ENCODE data around the gene PATL2. TPM values are rescaled to one million over a fixed set of nuclear protein-coding genes. Genes with fewer than 3 reads are reported as not detected.
"Not testable (repeated sequence)": the region's sequence is repeated elsewhere in the genome, so short reads cannot be mapped to it uniquely, and the experiment has no call there.

Gene PATL2
- total RNA-seq, 2 experiments from 2014 or later: 17.2 to 38.4 TPM

DNA sequence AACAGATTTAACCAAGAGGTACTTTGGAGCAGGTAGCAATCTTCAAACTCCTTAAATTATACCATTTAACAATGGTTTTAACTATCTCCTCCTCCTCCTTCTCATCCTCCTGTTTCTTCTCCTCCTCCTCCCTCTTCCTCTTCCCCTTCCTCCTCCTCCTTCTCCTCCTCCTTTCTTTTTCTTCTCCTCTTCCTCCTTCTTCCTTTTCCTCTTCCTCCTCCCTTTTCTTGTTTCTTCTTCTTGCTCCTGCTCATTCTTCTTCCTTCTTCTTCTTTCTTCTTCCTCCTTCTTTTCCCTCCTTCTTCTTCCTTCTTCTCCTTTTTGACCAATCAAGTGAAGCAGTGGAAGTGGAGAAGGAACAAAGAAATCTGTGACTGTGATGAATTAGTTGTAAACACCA is 14.1 kb downstream of the PATL2 start:
- CTCF ChIA-PET: interaction anchor here (3.0 to 3.1 kb wide), 2 partner anchors 19 to 33 kb away, joined by 10 to 16 read pairs; partner anchors contain the start of gene SPG11
- no peak for DNase-seq
- Mint-ChIP-seq H3K9me3 (ENCODE audit: low read depth) (peaks cover under 1% of the 10 kb centered on the region), H3K27me3 (peaks cover 5% of the 10 kb centered on the region), H3K36me3 (peaks cover 21% of the 10 kb centered on the region), H3K4me1 (peaks cover 20% of the 10 kb centered on the region), H3K4me3 (no peak overlapping the region), H3K27ac (no peak overlapping the region)
- no peak for ATAC-seq

GRCh38 chr15:44695294-44695693 is 15.8 kb downstream of the PATL2 start:
- Mint-ChIP-seq H3K36me3 (peaks cover 8% of the 10 kb centered on the region), H3K4me1 (peaks cover 14% of the 10 kb centered on the region), H3K27ac (no peak overlapping the region), H3K9me3 (ENCODE audit: low read depth) (no peaks in the 10 kb centered on the region), H3K4me3 (no peak overlapping the region), H3K27me3 (peaks cover 5% of the 10 kb centered on the region)
- DNase-seq: no peak
- CTCF ChIA-PET: interaction anchor here (1.6 to 3.1 kb wide), 3 partner anchors 17 to 31 kb away, joined by 4 to 16 read pairs (median 10); partner anchors contain the start of gene SPG11
- no peak for ATAC-seq

DNA sequence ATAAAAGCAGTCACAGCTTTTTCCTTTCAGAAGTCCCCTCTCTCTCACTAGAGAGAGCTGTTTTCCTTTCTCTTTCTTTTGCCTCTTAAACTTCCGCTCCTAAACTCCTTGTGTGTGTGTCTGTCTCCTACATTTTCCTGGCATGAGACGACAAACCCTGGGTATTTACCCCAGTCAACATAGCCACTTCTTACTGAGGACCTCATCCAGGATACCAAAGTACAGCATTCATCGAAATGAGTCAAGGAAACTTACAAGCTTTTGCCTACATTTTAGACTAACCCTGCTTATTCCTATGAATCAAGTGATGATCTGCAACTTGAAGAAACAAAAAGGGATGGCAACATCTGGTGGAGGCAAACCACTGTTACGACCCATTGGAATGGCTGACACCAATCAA is 16.7 kb downstream of the PATL2 start:
- CTCF ChIA-PET: interaction anchor here (1.6 to 3.1 kb wide), 3 partner anchors 17 to 30 kb away, joined by 4 to 16 read pairs (median 10); partner anchors contain the start of gene SPG11
- no peak for DNase-seq
- Mint-ChIP-seq H3K36me3 (peaks cover 3% of the 10 kb centered on the region), H3K27ac (no peak overlapping the region), H3K27me3 (peaks cover 5% of the 10 kb centered on the region), H3K9me3 (ENCODE audit: low read depth) (no peaks in the 10 kb centered on the region), H3K4me3 (no peak overlapping the region), H3K4me1 (peaks cover 20% of the 10 kb centered on the region)
- no peak for ATAC-seq

DNA sequence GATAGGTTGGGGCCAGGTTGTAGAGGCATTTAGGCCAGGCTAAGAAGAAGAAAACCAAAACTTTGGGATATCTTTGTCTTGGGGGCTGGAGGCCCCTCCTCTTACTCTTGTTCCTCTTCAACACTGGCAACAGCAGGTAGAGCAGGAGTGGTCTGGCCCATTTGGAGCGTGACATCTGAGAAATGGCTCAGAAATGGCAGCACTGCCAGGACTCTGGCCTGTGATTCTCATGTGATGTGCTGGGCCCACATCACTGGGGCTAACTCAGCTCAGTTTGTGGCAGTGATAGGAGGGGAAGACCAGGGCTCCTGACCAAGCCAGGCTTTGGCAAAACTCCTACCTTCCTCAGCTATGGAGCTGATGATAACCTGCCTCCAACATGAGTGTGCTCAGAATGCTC is 18.5 kb downstream of the PATL2 start:
- Mint-ChIP-seq H3K4me3 (no peak overlapping the region), H3K9me3 (ENCODE audit: low read depth) (peaks cover 5% of the 10 kb centered on the region), H3K27me3 (peaks cover 2% of the 10 kb centered on the region), H3K36me3 (peaks cover 15% of the 10 kb centered on the region), H3K27ac (no peak overlapping the region), H3K4me1 (peaks cover 33% of the 10 kb centered on the region)
- ATAC-seq: no peak
- CTCF ChIA-PET: interaction anchor here (0.6 to 2.2 kb wide), 9 partner anchors 8 to 473 kb away, joined by 3 to 7 read pairs (median 3); no protein-coding TSS in a partner anchor
- DNase-seq: no peak

DNA sequence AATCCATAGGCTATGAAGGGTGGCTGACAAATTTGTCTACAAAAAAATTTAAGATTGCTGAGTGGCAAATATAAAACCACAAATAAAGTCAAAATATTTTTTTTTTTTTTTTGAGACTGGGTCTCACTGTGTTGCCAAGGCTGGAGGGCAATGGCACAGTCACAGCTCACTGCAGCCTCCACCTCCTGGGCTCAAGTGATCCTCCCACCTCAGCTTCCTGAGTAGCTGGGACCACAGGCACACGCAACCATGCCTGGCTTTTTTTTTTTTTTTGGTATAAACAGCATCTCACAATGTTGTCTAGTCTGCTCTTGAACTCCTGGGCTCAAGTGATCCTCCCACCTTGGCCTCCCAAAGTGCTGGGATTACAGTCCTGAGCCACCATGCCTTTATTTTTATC is 20.9 kb downstream of the PATL2 start:
- ATAC-seq (peak; percentile 80), DNase-seq (peak; percentile 76)
- CTCF ChIA-PET: interaction anchor here (0.7 to 2.2 kb wide), 9 partner anchors 9 to 67 kb away, joined by 3 to 8 read pairs (median 4); partner anchors contain the start of genes B2M and PATL2
- H3K9me3 Mint-ChIP-seq (ENCODE audit: low read depth); H3K27me3 Mint-ChIP-seq; H3K4me3 Mint-ChIP-seq: not testable (repeated sequence)
- Mint-ChIP-seq H3K27ac (peak overlapping the region; percentile 64), H3K36me3 (peaks cover 33% of the 10 kb centered on the region), H3K4me1 (peaks cover 43% of the 10 kb centered on the region)

GRCh38 chr15:44689318-44689717 is 21.8 kb downstream of the PATL2 start:
- not testable (repeated sequence) for ATAC-seq; H3K27me3 Mint-ChIP-seq; H3K4me3 Mint-ChIP-seq; DNase-seq; H3K9me3 Mint-ChIP-seq (ENCODE audit: low read depth)
- CTCF ChIA-PET: interaction anchor here (0.8 to 1.8 kb wide), 5 partner anchors 12 to 27 kb away, joined by 3 to 7 read pairs (median 3); no protein-coding TSS in a partner anchor
- H3K4me1 Mint-ChIP-seq: peaks cover 45% of the 10 kb centered on the region
- H3K27ac Mint-ChIP-seq: peak overlapping the region; percentile 61
- peaks cover 40% of the 10 kb centered on the region for H3K36me3 Mint-ChIP-seq

DNA sequence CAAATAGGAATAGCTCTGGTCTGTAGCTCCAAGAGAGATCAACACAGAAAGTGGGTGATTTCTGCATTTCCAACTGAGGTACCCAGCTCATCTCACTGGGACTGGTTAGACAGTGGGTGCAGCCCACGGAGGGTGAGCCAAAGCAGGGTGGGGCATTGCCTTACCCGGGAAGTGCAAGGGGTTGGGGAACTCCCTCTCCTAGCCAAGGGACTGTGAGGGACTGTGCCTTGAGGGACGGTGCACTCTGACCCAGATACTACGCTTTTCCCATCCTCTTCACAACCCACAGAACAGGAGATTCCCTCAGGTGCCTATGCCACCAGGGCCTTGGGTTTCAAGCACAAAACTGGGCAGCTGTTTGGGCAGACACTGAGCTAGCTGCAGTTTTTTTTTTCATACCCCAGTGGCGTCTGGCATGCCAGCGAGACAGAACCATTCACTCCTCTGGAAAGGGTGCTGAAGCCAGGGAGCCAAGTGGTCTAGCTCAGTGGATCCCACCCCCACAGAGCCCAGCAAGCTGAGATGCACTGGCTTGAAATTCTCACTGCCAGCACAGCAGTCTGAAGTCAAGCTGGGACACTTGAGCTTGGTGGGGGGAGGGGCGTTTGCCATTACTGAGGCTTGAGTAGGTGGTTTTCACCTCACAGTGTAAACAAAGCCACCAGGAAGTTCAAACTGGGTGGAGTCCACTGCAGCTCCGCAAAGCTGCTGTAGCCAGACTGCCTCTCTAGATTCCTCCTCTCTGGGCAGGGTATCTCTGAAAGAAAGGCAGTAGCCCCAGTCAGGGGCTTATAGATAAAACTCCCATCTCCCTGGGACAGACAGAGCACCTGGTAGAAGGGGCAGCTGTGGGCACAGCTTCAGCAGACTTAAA is 28.1 kb downstream of the PATL2 start:
- peak; percentile 94 for DNase-seq
- Mint-ChIP-seq H3K4me1 (peaks cover 79% of the 10 kb centered on the region), H3K36me3 (peaks cover 37% of the 10 kb centered on the region), H3K27ac (peak overlapping the region; percentile 87), H3K4me3 (peak overlapping the region; percentile 60)
- peak; percentile 78 for ATAC-seq
- H3K27me3 Mint-ChIP-seq; H3K9me3 Mint-ChIP-seq (ENCODE audit: low read depth): not testable (repeated sequence)
- CTCF ChIA-PET: interaction anchor here (0.9 to 8.3 kb wide), 8 partner anchors 10 to 85 kb away, joined by 3 to 121 read pairs (median 8); partner anchors contain the start of genes B2M, PATL2, SPG11 and TRIM69

DNA sequence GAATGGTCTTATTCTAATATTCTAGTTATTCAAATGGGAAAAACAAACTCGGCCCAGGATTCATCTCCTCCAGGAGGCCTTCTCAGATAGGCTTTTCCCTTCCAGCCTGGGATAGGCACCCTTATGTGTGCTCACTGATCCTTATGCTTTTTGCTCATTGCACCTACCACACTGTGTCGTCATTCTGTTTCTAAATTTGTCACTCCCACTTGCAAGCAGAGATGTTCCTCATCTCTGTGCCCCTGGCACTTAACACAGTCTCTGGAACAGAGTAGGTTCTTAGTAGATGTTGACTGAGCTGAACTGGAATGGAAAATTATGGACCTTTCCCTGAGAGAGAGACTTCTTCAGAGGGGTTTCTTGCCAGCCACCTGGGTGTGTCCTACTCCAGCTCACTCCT is 28.9 kb downstream of the PATL2 start:
- Mint-ChIP-seq H3K36me3 (peaks cover 32% of the 10 kb centered on the region), H3K4me3 (peak overlapping the region; percentile 60), H3K27ac (peak overlapping the region; percentile 87), H3K4me1 (peaks cover 83% of the 10 kb centered on the region), H3K9me3 (ENCODE audit: low read depth) (peaks cover 5% of the 10 kb centered on the region), H3K27me3 (no peaks in the 10 kb centered on the region)
- CTCF ChIA-PET: interaction anchor here (2.1 to 8.3 kb wide), 5 partner anchors 8 to 55 kb away, joined by 6 to 121 read pairs (median 12); partner anchors contain the start of genes B2M, PATL2, SPG11 and TRIM69
- DNase-seq (no peak), ATAC-seq (no peak)

GRCh38 chr15:44676676-44677075 is 34.4 kb downstream of the PATL2 start:
- CTCF ChIA-PET: interaction anchor here (0.9 to 8.3 kb wide), 12 partner anchors 9 to 99 kb away, joined by 3 to 121 read pairs (median 6); partner anchors contain the start of genes B2M, PATL2 and SPG11
- H3K36me3 Mint-ChIP-seq: peaks cover 11% of the 10 kb centered on the region
- H3K4me1 Mint-ChIP-seq: peaks cover 76% of the 10 kb centered on the region
- ATAC-seq: peak; percentile 54
- H3K27ac Mint-ChIP-seq: peak overlapping the region; percentile 92
- H3K4me3 Mint-ChIP-seq: peak overlapping the region; percentile 60
- peak; percentile 77 for DNase-seq
- no peaks in the 10 kb centered on the region for H3K27me3 Mint-ChIP-seq
- H3K9me3 Mint-ChIP-seq (ENCODE audit: low read depth): no peaks in the 10 kb centered on the region

DNA sequence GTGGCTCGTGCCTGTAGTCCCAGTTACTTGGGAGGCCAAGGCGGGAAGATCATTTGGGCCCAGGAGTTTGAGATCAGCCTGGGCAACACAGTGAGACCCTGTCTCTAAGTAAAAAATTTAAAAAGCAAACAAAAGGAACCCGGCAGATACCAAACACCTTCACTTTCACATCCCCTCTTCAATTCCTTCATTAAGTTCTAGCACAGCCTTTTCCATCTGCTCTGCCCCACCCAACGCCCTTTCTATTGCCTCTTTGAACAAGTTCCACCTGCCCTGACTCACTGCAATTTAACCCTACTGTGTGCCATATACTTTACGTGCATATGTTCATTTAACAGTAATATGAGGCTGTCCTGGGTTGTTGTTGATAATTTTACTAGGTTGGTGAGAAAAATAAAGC is 35.2 kb downstream of the PATL2 start:
- Mint-ChIP-seq H3K27ac (peak overlapping the region; percentile 92), H3K9me3 (ENCODE audit: low read depth) (no peaks in the 10 kb centered on the region), H3K27me3 (no peaks in the 10 kb centered on the region), H3K36me3 (peaks cover 8% of the 10 kb centered on the region), H3K4me1 (peaks cover 77% of the 10 kb centered on the region), H3K4me3 (peak overlapping the region; percentile 60)
- DNase-seq (no peak), ATAC-seq (no peak)
- CTCF ChIA-PET: interaction anchor here (1.3 to 3.7 kb wide), 2 partner anchors 13 to 34 kb away, joined by 6 to 24 read pairs; partner anchors contain the start of genes B2M, PATL2 and SPG11

DNA sequence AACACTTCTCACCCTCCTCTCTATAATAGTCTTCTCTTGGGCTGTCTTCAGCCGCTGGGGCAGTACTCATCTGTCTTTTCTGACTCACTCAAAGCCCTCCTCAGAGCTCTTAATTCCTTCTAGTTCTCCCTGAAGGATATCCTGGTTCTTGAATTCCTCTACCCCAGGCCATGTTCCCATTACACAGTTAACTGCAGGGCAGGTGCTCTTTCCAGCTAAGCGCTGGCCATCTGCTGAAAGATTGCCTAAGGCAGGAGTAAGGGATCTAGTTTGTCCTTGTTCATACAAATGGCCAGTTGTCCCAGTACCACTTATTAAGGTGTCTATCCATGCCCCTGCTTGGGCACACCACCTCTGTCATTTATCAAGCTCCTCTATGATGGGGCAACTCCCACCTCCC is 37.5 kb downstream of the PATL2 start:
- H3K4me3 Mint-ChIP-seq: no peak overlapping the region
- CTCF ChIA-PET: interaction anchor here (0.6 to 2.6 kb wide), 6 partner anchors 8 to 65 kb away, joined by 3 to 13 read pairs (median 6); partner anchors contain the start of genes B2M, PATL2 and SPG11
- H3K27me3 Mint-ChIP-seq: no peaks in the 10 kb centered on the region
- H3K36me3 Mint-ChIP-seq: peaks cover 6% of the 10 kb centered on the region
- H3K9me3 Mint-ChIP-seq (ENCODE audit: low read depth): no peaks in the 10 kb centered on the region
- no peak overlapping the region for H3K27ac Mint-ChIP-seq
- peaks cover 70% of the 10 kb centered on the region for H3K4me1 Mint-ChIP-seq
- DNase-seq: no peak
- no peak for ATAC-seq

- Mint-ChIP-seq H3K4me1 (peaks cover 60% of the 10 kb centered on the region), H3K27ac (peak overlapping the region; percentile 58), H3K9me3 (ENCODE audit: low read depth) (no peaks in the 10 kb centered on the region), H3K27me3 (no peaks in the 10 kb centered on the region), H3K36me3 (peaks cover 4% of the 10 kb centered on the region), H3K4me3 (no peak overlapping the region)
- DNase-seq (no peak), ATAC-seq (no peak)
- CTCF ChIA-PET: interaction anchor here (0.8 to 1.3 kb wide), 3 partner anchors 16 to 28 kb away, joined by 3 to 4 read pairs (median 3); no protein-coding TSS in a partner anchor
Observed at GRCh38 chr15:44670087-44670950, 40.8 kb downstream of the PATL2 start.

Data from activated CD8-positive, alpha-beta memory T cell treated with anti-CD3 and anti-CD28 coated beads, Interleukin-2, amount 10 ng/mL, durations not matched to agents 7 days and 5 days (primary cell).